B cell (primary cell): ENCODE results near the gene ATP5PB.

Source experiments
- CTCF ChIP-seq: fragments of 200-600 bp; IDR thresholded peaks from one replicate; pipeline ENCODE4 v1.8.0; 2022; ENCODE audit warnings: antibody characterized with exemption, mild to moderate bottlenecking
- EZH2 ChIP-seq: IDR thresholded peaks from 2 replicates; pipeline ENCODE4 v1.6.1; 2012; ENCODE audit warnings: borderline replicate concordance, low read depth, mild to moderate bottlenecking, moderate library complexity, low read length; ENCODE audit not compliant: insufficient read depth, poor library complexity, severe bottlenecking

GRCh38 chr1:111419037-111419436 lies 30.2 kb upstream of the ATP5PB start:
- TF ChIP-seq CTCF: no peak
- TF ChIP-seq EZH2: no peak
